Activated gamma-delta T cell treated with anti-CD3 and anti-CD28 coated beads, Interleukin-2, amount 50 U/mL, for 16 hours (primary cell): ENCODE measurements around the gene HSP90AB1.
"Not testable (repeated sequence)": the region's sequence is repeated elsewhere in the genome, so short reads cannot be mapped to it uniquely, and the experiment has no call there.

Experiments
- DNase-seq: peaks from one replicate; pipeline ENCODE4 v3.0.0-alpha.2; 2020; ENCODE audit warnings: low read depth

HSP90AB1 gene

GRCh38 chr6:44222486-44223318 is 24.2 kb upstream of the HSP90AB1 start:
- no peak for DNase-seq

GRCh38 chr6:44223319-44224028 is 23.4 kb upstream of the HSP90AB1 start, which contains the start of gene SLC29A1:
TSS of gene SLC29A1 (plus strand) at chr6:44223595. CDS start at chr6:44227314, 3,719 bp downstream.
- DNase-seq = peak; percentile 71

- DNase-seq = no peak
Observed at GRCh38 chr6:44224029-44224964, 22.6 kb upstream of the HSP90AB1 start.

GRCh38 chr6:44224965-44225305 is 22.0 kb upstream of the HSP90AB1 start:
- DNase-seq = no peak

GRCh38 chr6:44225579-44226325 is 21.1 kb upstream of the HSP90AB1 start:
- DNase-seq = no peak

- DNase-seq = no peak
Observed at GRCh38 chr6:44226368-44227147, 20.3 kb upstream of the HSP90AB1 start.

GRCh38 chr6:44227148-44227793 is 19.6 kb upstream of the HSP90AB1 start:
- DNase-seq = no peak

- DNase-seq = no peak
Observed at GRCh38 chr6:44228031-44228430, 18.9 kb upstream of the HSP90AB1 start.

GRCh38 chr6:44228433-44228832 is 18.5 kb upstream of the HSP90AB1 start:
- DNase-seq = no peak

GRCh38 chr6:44228836-44229235 is 18.1 kb upstream of the HSP90AB1 start:
- DNase-seq = no peak

GRCh38 chr6:44229376-44230033 is 17.4 kb upstream of the HSP90AB1 start:
- no peak for DNase-seq

- no peak for DNase-seq
Observed at GRCh38 chr6:44230034-44230675, 16.7 kb upstream of the HSP90AB1 start.

GRCh38 chr6:44231426-44231825 is 15.5 kb upstream of the HSP90AB1 start:
- not testable (repeated sequence) for DNase-seq

- DNase-seq = no peak
Observed at GRCh38 chr6:44232676-44233566, 14.0 kb upstream of the HSP90AB1 start.

GRCh38 chr6:44233567-44234100 is 13.3 kb upstream of the HSP90AB1 start:
- DNase-seq = no peak

GRCh38 chr6:44234101-44235025 is 12.5 kb upstream of the HSP90AB1 start:
- DNase-seq = no peak

GRCh38 chr6:44235269-44235668 is 11.6 kb upstream of the HSP90AB1 start:
- DNase-seq = no peak
